Muscle layer of duodenum (tissue), 2 donors: ENCODE data around the gene SH2B3.

Source experiments
- H3K27ac ChIP-seq: one replicate; pipeline ENCODE4 v1.7.0; 2013; ENCODE audit warnings: mild to moderate bottlenecking, low read length
- H3K27me3 ChIP-seq: one replicate; pipeline ENCODE4 v1.7.0; 2013; ENCODE audit warnings: low read depth, mild to moderate bottlenecking, control low read depth, low read length
- H3K36me3 ChIP-seq, 2 donors: one replicate each; pipeline ENCODE4 v1.7.0; 2013; ENCODE audit warnings: low read length in 2 of 2, control low read depth in 1 of 2, mild to moderate bottlenecking in 1 of 2; ENCODE audit not compliant: insufficient read depth in 2 of 2, control insufficient read depth in 1 of 2
- H3K4me1 ChIP-seq, 2 donors: one replicate each; pipeline ENCODE4 v1.7.0; 2013; ENCODE audit warnings: low read length in 2 of 2, mild to moderate bottlenecking in 2 of 2, control low read depth in 1 of 2, moderate library complexity in 1 of 2; ENCODE audit not compliant: insufficient read depth in 2 of 2, control insufficient read depth in 1 of 2
- H3K4me3 ChIP-seq, 2 donors: one replicate each; pipeline ENCODE4 v1.7.0; 2013; ENCODE audit warnings: low read length in 2 of 2, low read depth in 1 of 2, mild to moderate bottlenecking in 1 of 2
- H3K9me3 ChIP-seq, 2 donors: one replicate each; pipeline ENCODE4 v1.7.0; 2013; ENCODE audit warnings: low read length in 2 of 2, control low read depth in 1 of 2, mild to moderate bottlenecking in 1 of 2; ENCODE audit not compliant: control insufficient read depth in 1 of 2
- donor health status: healthy.

SH2B3 gene

GRCh38 chr12:111494676-111495075, 89.0 kb downstream of the SH2B3 start:
- H3K27ac ChIP-seq = no peak overlapping the region
- H3K36me3 ChIP-seq = peaks cover 21 to 48% of the 10 kb centered on the region in 2 donors
- no peak overlapping the region for H3K4me3 ChIP-seq
- no peaks in the 10 kb centered on the region for H3K9me3 ChIP-seq
- H3K27me3 ChIP-seq = no peaks in the 10 kb centered on the region
- H3K4me1 ChIP-seq = no peaks in the 10 kb centered on the region
